ENCODE results near the gene ASPA. TPM values are rescaled to one million over a fixed set of nuclear protein-coding genes. Genes with fewer than 3 reads are reported as not detected.

ASPA gene
- total and polyA plus RNA-seq, 10 of the 15 experiments (the other 5 are each of a cell fraction or from before 2014, with no cell fraction given): 0.04 to 0.30 TPM; not detected in 8

GRCh38 chr17:3527896-3528295 is 52.1 kb downstream of the ASPA start:
- Histone ChIP-seq H3K4me2 (ENCODE audit: control insufficient read depth, insufficient read depth) (no peak overlapping the region), H3K9me3 (replicated peaks; ENCODE audit: control insufficient read depth, insufficient read depth, low read length) (no peaks in the 10 kb centered on the region), H3K27me3 (replicated peaks in 1 of 2; ENCODE audit: control insufficient read depth in 2 of 2, insufficient read depth in 2 of 2, low read length in 1 of 2) (no peaks in the 10 kb centered on the region), H3K27ac (ENCODE audit: control insufficient read depth, insufficient read depth) (no peak overlapping the region), H4K20me1 (ENCODE audit: control insufficient read depth, insufficient read depth) (no peaks in the 10 kb centered on the region; the same call in 1 of the 2 replicates), H3K79me2 (ENCODE audit: control insufficient read depth, insufficient read depth, low read length) (no peaks in the 10 kb centered on the region), H3K9ac (ENCODE audit: control insufficient read depth, insufficient read depth, low read length) (no peak overlapping the region), H3K36me3 (ENCODE audit: control insufficient read depth in 2 of 2, insufficient read depth in 2 of 2, low read length in 1 of 2) (peaks cover 0 to 5% of the 10 kb centered on the region in 2 experiments; a peak in 2 of 4 replicates), H2AFZ (ENCODE audit: control insufficient read depth, low read depth, low read length) (no peak overlapping the region), H3K4me3 (no peak overlapping the region), H3K4me1 (ENCODE audit: control insufficient read depth, insufficient read depth, low read length) (no peaks in the 10 kb centered on the region)
- ChIA-PET RAD21 (ENCODE audit: unreplicated experiment) (no interaction called here), POLR2A (no interaction called here), CTCF (no interaction called here), SMC1A (ENCODE audit: uncharacterized antibody, unreplicated experiment) (no interaction called here)
- BruUV-seq (replicated peaks): no TSS peak
- intact Hi-C loops (cut with micrococcal nuclease; ENCODE audit: unreplicated experiment): no loop called here
- in situ Hi-C loops (cut with MboI): no loop called here
- DNase-seq (ENCODE audit: low read depth, low spot score): no peak
- FAIRE-seq: no peak
- 94% methylated on average over 8 of the region's 8 CpGs for WGBS (ENCODE audit: insufficient coverage, insufficient replicate concordance, low lambda C conversion rate, missing lambda C conversion rate)
- ATAC-seq: no peak
- no peak for TF ChIP-seq LARP7 (IDR thresholded peaks at IDR 0.05)
- TF ChIP-seq NR2C2 (IDR thresholded peaks at IDR 0.05; ENCODE audit: borderline replicate concordance, control insufficient read depth, insufficient read length, low read depth): no peak
- TF ChIP-seq TAF1 (IDR thresholded peaks at IDR 0.05; ENCODE audit: borderline replicate concordance, low read depth, low read length): no peak
- TF ChIP-seq YBX1 (IDR thresholded peaks at IDR 0.05): no peak
- TF ChIP-seq RELB (IDR thresholded peaks at IDR 0.05; ENCODE audit: low read depth): no peak
- no peak for TF ChIP-seq ZBTB33 (IDR thresholded peaks at IDR 0.05)
- TF ChIP-seq EP300 (IDR thresholded peaks at IDR 0.05; ENCODE audit: borderline replicate concordance in 1 of 2, control insufficient read depth in 1 of 2, low read depth in 2 of 2, low read length in 2 of 2): no peak
- no peak for TF ChIP-seq IKZF1 (conservative IDR thresholded peaks at IDR 0.05)
- no peak for TF ChIP-seq NR2C1 (IDR thresholded peaks at IDR 0.05)
- TF ChIP-seq ZBED1 (IDR thresholded peaks at IDR 0.05; ENCODE audit: borderline replicate concordance): no peak
- no peak for TF ChIP-seq PRDM15 (CRISPR knock-in tag; IDR thresholded peaks at IDR 0.05)
- TF ChIP-seq SPI1 (IDR thresholded peaks at IDR 0.05; ENCODE audit: borderline replicate concordance, insufficient read depth, low read depth, low read length): no peak
- no peak for TF ChIP-seq BCL3 (IDR thresholded peaks at IDR 0.05; ENCODE audit: borderline replicate concordance, insufficient read depth, low read depth, low read length, poor library complexity, severe bottlenecking)
- no peak for TF ChIP-seq SIN3A (IDR thresholded peaks at IDR 0.05; ENCODE audit: low read depth, low read length)
- TF ChIP-seq NFYB (IDR thresholded peaks at IDR 0.05; ENCODE audit: insufficient read depth, low read depth, low read length): no peak
- no peak for TF ChIP-seq DPF2 (IDR thresholded peaks at IDR 0.05)
- no peak for TF ChIP-seq BRCA1 (IDR thresholded peaks at IDR 0.05; ENCODE audit: low read depth, low read length)

All from GM12878 (cell line).